Raji (cell line): ENCODE data around the gene TMEM150C.

ENCODE experiments used
- POLR2A ChIP-seq: IDR thresholded peaks from 2 replicates; pipeline ENCODE4 v1.6.1; 2011; ENCODE audit warnings: low read depth, low read length, control low read depth; ENCODE audit not compliant: insufficient read depth

The TMEM150C gene

GRCh38 chr4:82499738-82500434 is 61.9 kb downstream of the TMEM150C start:
- TF ChIP-seq POLR2A, result no peak

- no peak for TF ChIP-seq POLR2A
Observed at GRCh38 chr4:82496349-82496748, 65.4 kb downstream of the TMEM150C start.

GRCh38 chr4:82495666-82496065 is 66.1 kb downstream of the TMEM150C start:
- no peak for TF ChIP-seq POLR2A

- TF ChIP-seq POLR2A, result no peak
Observed at GRCh38 chr4:82493721-82494425, 67.9 kb downstream of the TMEM150C start.

GRCh38 chr4:82491251-82491960 is 70.4 kb downstream of the TMEM150C start:
- no peak for TF ChIP-seq POLR2A

- no peak for TF ChIP-seq POLR2A
Observed at GRCh38 chr4:82489987-82490386, 71.8 kb downstream of the TMEM150C start.

GRCh38 chr4:82489076-82489475 is 72.7 kb downstream of the TMEM150C start:
- no peak for TF ChIP-seq POLR2A

GRCh38 chr4:82484996-82485783 is 76.6 kb downstream of the TMEM150C start:
- TF ChIP-seq POLR2A, result no peak

- no peak for TF ChIP-seq POLR2A
Observed at GRCh38 chr4:82482387-82482786, 79.4 kb downstream of the TMEM150C start.

GRCh38 chr4:82481506-82481840 is 80.3 kb downstream of the TMEM150C start:
- TF ChIP-seq POLR2A, result no peak

GRCh38 chr4:82480771-82481505 is 80.8 kb downstream of the TMEM150C start:
- TF ChIP-seq POLR2A, result no peak

GRCh38 chr4:82479562-82479961 is 82.2 kb downstream of the TMEM150C start:
- TF ChIP-seq POLR2A, result no peak

- no peak for TF ChIP-seq POLR2A
Observed at GRCh38 chr4:82473621-82474164, 88.1 kb downstream of the TMEM150C start.

GRCh38 chr4:82469791-82470345 is 91.9 kb downstream of the TMEM150C start:
- no peak for TF ChIP-seq POLR2A

GRCh38 chr4:82467471-82467870 is 94.3 kb downstream of the TMEM150C start:
- no peak for TF ChIP-seq POLR2A

- no peak for TF ChIP-seq POLR2A
Observed at GRCh38 chr4:82463221-82463620, 98.6 kb downstream of the TMEM150C start.
